ENCODE results near the gene C2orf76.
A peak's percentile ranks its signal among the peaks of the same experiment; 100 is the strongest.
"Not testable (repeated sequence)": the region's sequence is repeated elsewhere in the genome, so short reads cannot be mapped to it uniquely, and the experiment has no call there.

The C2orf76 gene

DNA sequence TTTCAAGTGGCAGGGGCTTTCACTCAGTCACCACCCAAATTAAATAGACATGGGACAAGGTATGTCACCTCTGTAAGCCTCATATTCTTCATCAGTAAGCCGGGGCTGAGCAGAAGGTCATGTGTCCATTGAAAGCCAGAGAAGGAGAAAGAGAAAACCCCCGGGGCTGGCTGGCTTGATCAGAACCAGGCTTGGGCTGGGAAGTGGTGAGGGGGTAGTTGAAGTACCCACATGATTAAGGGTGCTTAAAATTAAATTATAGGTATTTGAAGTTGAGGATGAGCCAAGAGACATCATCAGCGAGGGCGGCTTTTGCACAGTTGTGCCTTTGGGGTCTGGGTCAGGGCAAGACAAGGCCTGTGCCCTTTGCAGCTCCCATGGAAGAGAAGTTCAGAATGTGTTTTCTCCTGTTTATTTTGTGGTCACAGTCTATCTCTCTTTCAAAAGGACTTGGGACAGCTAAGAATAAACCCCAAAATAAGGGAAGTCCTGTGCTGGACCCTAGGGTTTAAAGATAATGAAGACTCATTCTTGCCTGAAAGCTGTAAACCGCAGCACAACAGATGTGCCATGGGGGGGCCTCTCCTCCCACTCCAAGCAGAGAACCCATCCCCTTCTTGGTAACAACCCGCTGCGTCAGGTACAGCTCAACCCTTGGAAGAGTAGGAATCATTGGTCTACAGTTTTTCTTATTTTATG, 10.8 kb upstream of the C2orf76 start:
- DNase-seq (ENCODE audit: low spot score) = no peak

DNA sequence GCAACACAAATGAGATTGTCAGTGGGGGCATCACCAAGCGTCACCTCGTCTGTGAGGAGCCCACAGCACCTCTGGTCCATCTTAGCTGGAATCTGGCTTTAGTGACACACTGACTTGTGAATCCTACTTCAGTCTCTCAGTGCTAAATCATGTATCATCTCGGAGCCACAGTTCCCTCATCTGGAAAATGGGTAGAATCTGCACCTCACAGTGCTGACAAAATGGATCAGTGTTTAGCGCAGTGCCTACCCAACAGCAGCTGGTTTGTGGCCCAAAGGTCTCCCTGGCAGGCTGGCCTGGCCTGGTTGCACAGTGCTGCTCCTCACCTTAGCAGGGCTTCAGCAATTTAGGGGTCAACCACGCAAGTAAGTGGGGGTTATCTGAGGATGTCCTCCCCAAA, 10.2 kb upstream of the C2orf76 start:
- DNase-seq (ENCODE audit: low spot score) = no peak

GRCh38 chr2:119376406-119376805, 9.8 kb upstream of the C2orf76 start:
- not testable (repeated sequence) for DNase-seq (ENCODE audit: low spot score)

- not testable (repeated sequence) for DNase-seq (ENCODE audit: low spot score)
Measured at GRCh38 chr2:119373907-119374745, 7.5 kb upstream of the C2orf76 start.

DNA sequence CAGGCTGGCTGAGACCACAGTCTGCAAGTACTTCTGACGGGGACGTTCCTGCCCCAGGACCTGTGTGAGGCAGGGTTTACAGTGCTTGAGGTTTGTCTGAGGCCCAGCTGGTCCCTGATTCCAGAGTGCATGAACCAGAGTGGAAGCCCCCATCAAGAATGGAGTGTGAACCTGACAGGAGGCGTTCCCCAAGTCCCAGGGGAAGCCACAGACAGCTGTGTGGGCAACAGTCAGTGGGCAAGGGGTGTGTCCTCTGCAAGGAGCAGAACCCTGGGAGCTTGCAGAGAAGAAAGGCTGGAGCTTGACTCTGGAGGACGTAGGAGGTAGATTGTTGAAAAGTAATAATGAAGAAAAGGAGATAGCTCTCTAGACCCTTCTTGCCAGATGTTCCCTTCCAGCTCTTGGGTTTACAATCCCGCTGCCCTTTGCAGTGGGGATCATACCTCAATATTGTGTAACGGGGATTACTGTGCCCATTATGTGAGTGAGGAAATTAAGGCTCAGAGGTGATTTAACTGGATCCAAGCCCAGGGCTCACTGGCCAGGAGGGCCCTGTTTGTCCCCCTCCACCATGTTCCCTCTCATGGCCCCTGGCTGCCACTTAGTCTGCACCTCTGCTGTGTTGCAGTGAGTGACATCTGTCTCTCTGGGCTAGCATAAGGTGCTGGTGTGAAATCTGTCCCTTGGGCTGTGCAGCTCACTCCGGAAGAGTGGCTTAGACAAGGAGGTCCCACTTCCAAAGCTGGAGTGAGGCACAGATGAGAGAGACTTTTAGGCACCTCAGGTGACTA, 6.3 kb upstream of the C2orf76 start:
- no peak for DNase-seq (ENCODE audit: low spot score)

DNA sequence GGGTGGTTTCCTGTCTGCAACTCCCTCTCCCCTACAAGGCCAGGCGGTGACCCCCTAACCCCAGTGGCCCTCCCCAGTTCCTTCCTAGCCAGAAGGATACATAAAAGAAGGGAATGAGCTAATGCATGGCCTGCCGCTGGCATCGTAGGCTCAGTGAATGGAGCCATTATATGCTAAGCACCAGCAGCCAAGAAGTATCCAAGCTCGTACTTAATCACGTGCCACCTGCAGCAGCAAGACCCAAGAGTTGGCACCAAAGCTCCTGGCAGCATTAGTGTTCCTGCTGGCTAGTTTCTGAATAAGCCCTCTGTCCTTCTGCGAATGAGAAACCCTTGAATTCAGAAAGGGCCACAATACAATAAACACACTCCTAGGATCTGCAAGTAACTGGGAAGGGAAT, 4.5 kb upstream of the C2orf76 start:
- no peak for DNase-seq (ENCODE audit: low spot score)

- no peak for DNase-seq (ENCODE audit: low spot score)
Measured at GRCh38 chr2:119369845-119370244, 3.2 kb upstream of the C2orf76 start.

- DNase-seq (ENCODE audit: low spot score) = peak; percentile 68
Measured at GRCh38 chr2:119367472-119368099, 952 bp upstream of the C2orf76 start.

DNA sequence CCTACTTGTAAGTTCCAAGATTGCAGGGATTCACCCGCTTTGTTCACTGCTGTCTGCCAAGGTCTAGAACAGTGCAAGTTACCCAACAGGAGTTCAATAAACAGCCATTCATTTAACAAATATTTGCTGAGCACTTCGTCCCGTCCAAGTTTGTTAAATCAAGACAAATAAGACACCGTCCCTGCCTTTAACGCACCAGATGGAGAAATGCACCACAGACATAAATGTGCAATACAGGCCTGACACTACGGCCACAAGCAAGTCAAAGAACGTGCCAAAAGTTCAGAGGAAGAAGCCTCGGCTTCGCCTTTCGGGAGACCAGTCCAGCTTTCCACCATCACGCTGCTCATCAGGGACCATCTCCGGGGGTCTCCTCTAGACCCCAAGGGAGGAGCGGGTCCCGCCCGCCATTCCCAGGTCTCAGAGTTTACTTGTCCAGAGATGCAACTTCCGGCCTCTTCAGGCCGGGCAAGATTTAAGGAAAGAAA, 429 bp downstream of the C2orf76 start:
- DNase-seq (ENCODE audit: low spot score) = no peak

DNA sequence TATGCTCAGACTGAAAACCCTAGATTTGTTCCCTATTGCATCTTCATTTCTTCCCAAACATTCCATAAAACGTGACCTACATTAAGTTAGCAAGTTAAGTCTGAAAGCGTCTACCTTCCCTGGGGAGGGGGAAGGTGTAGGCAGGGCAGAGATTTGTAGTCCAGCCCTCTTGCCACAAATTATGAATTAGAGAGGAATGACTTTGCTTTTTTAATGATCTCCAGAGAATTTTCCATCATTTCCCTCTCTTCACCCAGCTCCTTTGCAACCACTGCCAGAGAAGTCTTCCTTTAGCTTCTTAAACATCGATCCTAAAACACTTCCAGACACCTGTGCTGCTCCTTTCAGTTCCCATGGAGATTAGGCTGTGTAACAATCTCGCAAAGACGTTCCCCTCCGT, 1.2 kb downstream of the C2orf76 start:
- DNase-seq (ENCODE audit: low spot score) = no peak

GRCh38 chr2:119364798-119365197, 1.8 kb downstream of the C2orf76 start:
- DNase-seq (ENCODE audit: low spot score) = no peak

DNA sequence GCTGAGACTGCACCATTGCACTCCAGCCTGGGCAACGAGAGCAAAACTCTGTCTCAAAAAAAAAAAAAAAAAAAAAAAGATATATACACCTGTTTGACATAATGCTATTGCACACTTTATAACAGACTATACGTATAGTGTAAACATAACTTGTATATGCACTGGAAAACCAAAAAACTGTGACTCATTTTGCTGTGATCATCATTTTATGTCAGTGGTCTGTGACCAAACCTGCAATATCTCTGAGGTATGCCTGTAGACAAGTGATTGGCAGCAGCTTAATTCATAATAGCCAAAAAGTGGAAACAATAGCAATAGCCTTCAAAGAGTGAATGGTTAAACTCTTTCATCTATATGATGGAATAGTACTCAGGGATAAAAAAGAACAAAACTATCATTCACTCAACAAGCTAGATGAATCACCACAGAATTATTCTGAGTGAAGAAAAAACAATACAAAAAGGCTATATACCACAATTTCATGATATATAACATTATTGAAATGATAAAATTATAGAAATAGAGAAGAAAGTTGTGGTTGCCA, 6.1 kb downstream of the C2orf76 start:
- DNase-seq (ENCODE audit: low spot score) = no peak

DNA sequence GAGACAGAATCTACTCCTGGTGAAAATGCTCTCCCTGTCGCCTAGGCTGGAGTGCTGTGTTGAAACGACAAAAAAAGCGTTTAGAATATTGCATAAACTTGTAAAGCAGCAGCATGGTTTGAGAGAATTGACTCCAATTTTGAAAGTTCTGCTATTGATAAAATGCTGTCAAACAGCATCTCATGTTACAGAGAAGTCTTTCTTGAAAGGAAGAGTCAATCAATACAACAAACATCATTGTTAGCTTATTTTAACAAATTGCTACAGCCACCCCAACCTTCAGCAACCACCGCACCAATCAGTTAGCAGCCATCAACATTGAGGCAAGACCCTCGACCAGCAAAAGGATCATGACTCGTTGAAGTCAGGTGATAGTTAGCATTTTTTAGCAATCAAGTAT, 6.9 kb downstream of the C2orf76 start:
- DNase-seq (ENCODE audit: low spot score) = no peak

DNA sequence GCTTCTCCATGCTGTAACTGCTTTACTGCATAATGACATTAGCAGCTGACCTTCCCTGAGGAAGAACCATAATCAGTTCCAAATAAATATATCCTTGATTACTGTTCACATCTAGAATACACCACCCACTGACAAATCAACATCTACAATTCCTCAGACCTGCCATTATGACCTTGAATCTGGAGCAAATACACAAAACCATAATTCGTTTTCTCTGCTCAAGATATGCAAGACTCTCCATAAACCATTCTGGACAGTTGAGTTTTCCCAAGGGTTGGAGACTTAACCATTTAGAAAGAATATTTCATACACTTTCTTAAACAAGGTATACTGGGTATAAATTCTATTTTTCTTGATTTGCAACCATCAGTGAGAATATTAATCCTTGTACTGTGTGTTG, 11.8 kb downstream of the C2orf76 start:
- no peak for DNase-seq (ENCODE audit: low spot score)

DNA sequence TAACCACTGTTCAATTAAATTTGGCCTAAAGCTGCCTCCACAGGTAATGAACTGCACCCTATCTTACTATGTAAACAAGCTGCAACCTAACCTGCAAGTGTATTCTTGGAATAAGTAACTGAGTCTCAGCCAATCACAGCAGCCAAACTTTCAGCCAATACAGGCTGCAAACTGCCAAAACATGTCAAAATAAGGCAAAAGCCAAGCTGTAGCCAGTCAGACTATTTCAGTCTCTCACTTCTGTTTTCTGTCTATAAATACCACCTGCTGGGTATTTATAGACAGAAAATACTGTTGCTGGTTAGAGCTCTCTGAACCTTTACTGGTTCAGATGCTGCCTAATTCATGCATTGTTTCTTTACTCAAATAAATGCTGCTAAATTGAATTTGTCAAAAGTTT, 14.3 kb downstream of the C2orf76 start:
- no peak for DNase-seq (ENCODE audit: low spot score)

DNA sequence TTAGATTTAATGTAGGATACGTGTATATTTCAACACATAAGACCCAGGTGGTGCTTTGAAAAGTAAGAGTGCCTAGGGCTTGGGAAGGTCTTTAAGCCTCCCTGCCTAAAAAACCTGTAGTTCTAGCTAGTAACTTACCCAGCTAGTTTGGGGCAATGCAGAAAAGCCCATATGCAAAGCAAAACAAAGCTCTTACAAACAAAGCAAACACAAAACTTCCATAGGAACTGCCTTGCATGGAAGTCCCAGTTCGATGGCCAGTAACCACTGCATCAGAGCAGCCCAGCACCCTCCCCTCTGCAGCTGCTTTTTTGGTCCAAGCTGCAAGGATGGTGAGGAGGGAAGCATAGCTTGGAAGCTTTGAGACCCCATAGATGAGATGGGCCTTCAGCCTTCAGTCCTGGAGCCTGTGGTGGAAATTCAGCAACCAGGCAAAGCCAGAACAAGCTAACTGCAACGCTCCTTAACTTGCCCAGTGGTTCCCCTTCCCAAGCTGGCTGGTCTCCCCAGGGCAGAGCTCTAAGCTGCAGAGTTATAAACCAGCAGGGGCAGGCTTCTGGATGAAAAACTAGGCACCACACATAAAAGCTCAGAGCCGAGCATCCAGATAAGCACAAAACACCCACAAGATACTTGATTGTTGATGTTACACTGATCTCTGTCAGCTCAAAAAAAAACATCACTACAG, 16.2 kb downstream of the C2orf76 start:
- DNase-seq (ENCODE audit: low spot score) = no peak

- DNase-seq (ENCODE audit: low spot score) = no peak
Measured at GRCh38 chr2:119349289-119349688, 17.3 kb downstream of the C2orf76 start.

GRCh38 chr2:119341684-119342083, 24.9 kb downstream of the C2orf76 start:
- DNase-seq (ENCODE audit: low spot score) = no peak

- no peak for DNase-seq (ENCODE audit: low spot score)
Measured at GRCh38 chr2:119339562-119339923, 27.1 kb downstream of the C2orf76 start.

DNA sequence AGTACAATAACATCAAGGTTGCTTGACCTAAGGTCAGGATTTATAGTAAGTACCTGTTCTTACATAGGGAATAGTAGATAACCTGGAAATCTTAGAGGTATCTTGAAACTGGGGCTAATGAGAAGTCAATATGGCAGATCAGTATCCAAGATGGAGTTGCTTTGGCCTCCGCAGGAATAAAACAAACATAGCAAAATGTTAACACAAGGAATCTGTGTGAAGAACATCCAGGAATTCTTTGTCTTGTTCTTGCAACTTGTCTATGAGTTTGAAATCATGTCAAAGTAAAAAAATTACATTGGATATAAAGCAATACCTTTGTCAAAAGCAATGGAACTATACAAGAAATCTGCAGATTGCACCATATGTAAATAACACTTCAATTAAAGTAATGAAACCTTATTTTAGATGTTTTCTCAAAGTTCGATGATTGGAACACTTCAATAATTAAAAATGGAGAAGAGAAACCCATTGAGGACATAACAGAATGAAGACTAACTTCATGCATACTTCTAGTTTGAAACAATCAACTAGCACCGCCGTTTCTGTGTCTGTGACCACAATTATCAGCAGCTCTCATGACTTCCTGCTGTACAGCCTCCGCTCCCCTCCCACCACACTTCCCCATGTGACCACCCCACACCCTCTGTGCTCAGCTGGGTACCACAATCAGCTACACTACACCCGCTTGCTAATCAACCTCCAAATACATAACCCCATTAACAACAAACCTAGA, 27.6 kb downstream of the C2orf76 start:
- DNase-seq (ENCODE audit: low spot score) = no peak

Data from SK-N-DZ (cell line).